GM12892 (cell line): Measurements from ENCODE around the gene LMCD1.
"Not testable (repeated sequence)": the region's sequence is repeated elsewhere in the genome, so short reads cannot be mapped to it uniquely, and the experiment has no call there.

Experiments used
- POLR2AphosphoS5 ChIP-seq: IDR thresholded peaks from 2 replicates; pipeline ENCODE4 v1.6.1; 2011; ENCODE audit warnings: low read depth, low read length, control low read depth
- TAF1 ChIP-seq: IDR thresholded peaks from 2 replicates; pipeline ENCODE4 v1.6.1; 2011; ENCODE audit warnings: low read depth, mild to moderate bottlenecking, control low read depth, low read length, borderline replicate concordance

- not testable (repeated sequence) for TF ChIP-seq TAF1, POLR2AphosphoS5
Observed at GRCh38 chr3:8580434-8580833, 78.8 kb downstream of the LMCD1 start.
